SHP77 treated with DMSO at 0.1 percent for 48 hours (cell line): ENCODE measurements around the gene ARHGAP31.
"Not testable (repeated sequence)": the region's sequence is repeated elsewhere in the genome, so short reads cannot be mapped to it uniquely, and the experiment has no call there.

Source experiments
- DNase-seq: peaks from one replicate; lab custom pipeline; 2025; lab: John Stamatoyannopoulos, UW

The ARHGAP31 gene

GRCh38 chr3:119350114-119350513 lies 55.9 kb downstream of the ARHGAP31 start:
- DNase-seq: no peak

- DNase-seq: no peak
Measured at GRCh38 chr3:119351581-119351980, 57.4 kb downstream of the ARHGAP31 start.

- DNase-seq: no peak
Measured at GRCh38 chr3:119352034-119352609, 57.9 kb downstream of the ARHGAP31 start.

- no peak for DNase-seq
Measured at GRCh38 chr3:119352863-119353527, 58.8 kb downstream of the ARHGAP31 start.

GRCh38 chr3:119355608-119356007 lies 61.4 kb downstream of the ARHGAP31 start:
- not testable (repeated sequence) for DNase-seq

- DNase-seq: no peak
Measured at GRCh38 chr3:119356646-119357045, 62.5 kb downstream of the ARHGAP31 start.

GRCh38 chr3:119357190-119357589 lies 63.0 kb downstream of the ARHGAP31 start:
- DNase-seq: no peak

GRCh38 chr3:119359476-119360326 lies 65.5 kb downstream of the ARHGAP31 start:
- DNase-seq: no peak

- no peak for DNase-seq
Measured at GRCh38 chr3:119360736-119361462, 66.7 kb downstream of the ARHGAP31 start.

- no peak for DNase-seq
Measured at GRCh38 chr3:119362010-119362409, 67.8 kb downstream of the ARHGAP31 start.

- DNase-seq: no peak
Measured at GRCh38 chr3:119362940-119363725, 69.0 kb downstream of the ARHGAP31 start.

GRCh38 chr3:119364401-119364800 lies 70.2 kb downstream of the ARHGAP31 start:
- DNase-seq: no peak

- DNase-seq: no peak
Measured at GRCh38 chr3:119365418-119365817, 71.2 kb downstream of the ARHGAP31 start.

- no peak for DNase-seq
Measured at GRCh38 chr3:119367000-119367399, 72.8 kb downstream of the ARHGAP31 start.

- DNase-seq: no peak
Measured at GRCh38 chr3:119368298-119368697, 74.1 kb downstream of the ARHGAP31 start.

- not testable (repeated sequence) for DNase-seq
Measured at GRCh38 chr3:119371786-119372185, 77.6 kb downstream of the ARHGAP31 start.

- no peak for DNase-seq
Measured at GRCh38 chr3:119375106-119375505, 80.9 kb downstream of the ARHGAP31 start.

- DNase-seq: no peak
Measured at GRCh38 chr3:119375510-119375909, 81.3 kb downstream of the ARHGAP31 start.

- DNase-seq: no peak
Measured at GRCh38 chr3:119376758-119377157, 82.6 kb downstream of the ARHGAP31 start.

GRCh38 chr3:119378259-119378803 lies 84.1 kb downstream of the ARHGAP31 start:
- no peak for DNase-seq

- DNase-seq: no peak
Measured at GRCh38 chr3:119380697-119381096, 86.5 kb downstream of the ARHGAP31 start.
